ENCODE data around the gene ARHGEF28.

GRCh38 chr5:73706963-73707362 lies 81.0 kb downstream of the ARHGEF28 start:
- TF ChIP-seq, protein P1, sequence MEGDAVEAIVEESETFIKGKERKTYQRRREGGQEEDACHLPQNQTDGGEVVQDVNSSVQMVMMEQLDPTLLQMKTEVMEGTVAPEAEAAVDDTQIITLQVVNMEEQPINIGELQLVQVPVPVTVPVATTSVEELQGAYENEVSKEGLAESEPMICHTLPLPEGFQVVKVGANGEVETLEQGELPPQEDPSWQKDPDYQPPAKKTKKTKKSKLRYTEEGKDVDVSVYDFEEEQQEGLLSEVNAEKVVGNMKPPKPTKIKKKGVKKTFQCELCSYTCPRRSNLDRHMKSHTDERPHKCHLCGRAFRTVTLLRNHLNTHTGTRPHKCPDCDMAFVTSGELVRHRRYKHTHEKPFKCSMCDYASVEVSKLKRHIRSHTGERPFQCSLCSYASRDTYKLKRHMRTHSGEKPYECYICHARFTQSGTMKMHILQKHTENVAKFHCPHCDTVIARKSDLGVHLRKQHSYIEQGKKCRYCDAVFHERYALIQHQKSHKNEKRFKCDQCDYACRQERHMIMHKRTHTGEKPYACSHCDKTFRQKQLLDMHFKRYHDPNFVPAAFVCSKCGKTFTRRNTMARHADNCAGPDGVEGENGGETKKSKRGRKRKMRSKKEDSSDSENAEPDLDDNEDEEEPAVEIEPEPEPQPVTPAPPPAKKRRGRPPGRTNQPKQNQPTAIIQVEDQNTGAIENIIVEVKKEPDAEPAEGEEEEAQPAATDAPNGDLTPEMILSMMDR (IDR thresholded peaks at IDR 0.05) = no peak
- TF ChIP-seq EP300 (IDR thresholded peaks at IDR 0.05) = no peak

All from upper lobe of left lung (tissue), 4 donors.